AML-193 (cell line): ENCODE measurements around the gene STK35.

ENCODE experiments used
- DNase-seq, 2 experiments: peaks; one replicate each; lab custom pipeline; 2025; lab: John Stamatoyannopoulos, UW

STK35 gene

GRCh38 chr20:2104236-2104635, 2.6 kb downstream of the STK35 start:
- no peak for DNase-seq

- no peak for DNase-seq
Observed at GRCh38 chr20:2108498-2108897, 6.9 kb downstream of the STK35 start.

GRCh38 chr20:2108987-2109386, 7.4 kb downstream of the STK35 start:
- no peak for DNase-seq

- DNase-seq = no peak
Observed at GRCh38 chr20:2109425-2110210, 8.0 kb downstream of the STK35 start.

GRCh38 chr20:2112910-2113309, 11.3 kb downstream of the STK35 start:
- DNase-seq = no peak

- no peak for DNase-seq
Observed at GRCh38 chr20:2114127-2114959, 12.7 kb downstream of the STK35 start.

- no peak for DNase-seq
Observed at GRCh38 chr20:2114990-2115681, 13.5 kb downstream of the STK35 start.

- no peak for DNase-seq
Observed at GRCh38 chr20:2116170-2116940, 14.7 kb downstream of the STK35 start.

GRCh38 chr20:2118783-2119182, 17.2 kb downstream of the STK35 start:
- no peak for DNase-seq

- no peak for DNase-seq
Observed at GRCh38 chr20:2122936-2123335, 21.3 kb downstream of the STK35 start.

GRCh38 chr20:2123720-2124119, 22.1 kb downstream of the STK35 start:
- DNase-seq = no peak

- no peak for DNase-seq
Observed at GRCh38 chr20:2124564-2125213, 23.1 kb downstream of the STK35 start.

- no peak for DNase-seq
Observed at GRCh38 chr20:2125474-2126112, 24.0 kb downstream of the STK35 start.

GRCh38 chr20:2127238-2127637, 25.6 kb downstream of the STK35 start:
- DNase-seq = no peak

GRCh38 chr20:2128542-2128941, 26.9 kb downstream of the STK35 start:
- no peak for DNase-seq

- DNase-seq = no peak
Observed at GRCh38 chr20:2130062-2130591, 28.5 kb downstream of the STK35 start.

- no peak for DNase-seq
Observed at GRCh38 chr20:2130683-2131082, 29.1 kb downstream of the STK35 start.

GRCh38 chr20:2131366-2131765, 29.7 kb downstream of the STK35 start:
- DNase-seq = no peak

GRCh38 chr20:2132461-2132901, 30.9 kb downstream of the STK35 start:
- DNase-seq = no peak
